ENCODE data around the gene RAD51B. TPM values are rescaled to one million over a fixed set of nuclear protein-coding genes. Genes with fewer than 3 reads are reported as not detected.

RAD51B gene
- total and polyA plus RNA-seq, 2 of the 13 experiments (the other 11 are each of a cell fraction or from before 2014, with no cell fraction given) = 7.0 to 9.5 TPM

- TF ChIP-seq PBX2 (CRISPR knock-in tag; IDR thresholded peaks at IDR 0.05) (no peak), ZNF709 (CRISPR knock-in tag; IDR thresholded peaks at IDR 0.05) (no peak), ZNF775 (CRISPR knock-in tag; IDR thresholded peaks at IDR 0.05; ENCODE audit: borderline replicate concordance) (no peak), ZNF580 (CRISPR knock-in tag; IDR thresholded peaks at IDR 0.05; ENCODE audit: borderline replicate concordance, low read depth) (peak; percentile 60; the same call in 1 of the 2 replicates), PRMT3 (CRISPR knock-in tag; IDR thresholded peaks at IDR 0.05; ENCODE audit: borderline replicate concordance, low read depth) (no peak), ZNF335 (CRISPR knock-in tag; IDR thresholded peaks at IDR 0.05) (0 out of 2 replicates have a peak, but pooled peaks have one; percentile 27), ZNF275 (CRISPR knock-in tag; IDR thresholded peaks at IDR 0.05; ENCODE audit: borderline replicate concordance) (no peak), MED13 (CRISPR knock-in tag; IDR thresholded peaks at IDR 0.05) (no peak), ZNF331 (CRISPR knock-in tag; IDR thresholded peaks at IDR 0.05) (peak; percentile 63; the same call in 1 of the 2 replicates), PRDM4 (CRISPR knock-in tag; IDR thresholded peaks at IDR 0.05; ENCODE audit: borderline replicate concordance) (no peak), ZNF646 (CRISPR knock-in tag; IDR thresholded peaks at IDR 0.05) (no peak), TP53 (CRISPR knock-in tag; conservative IDR thresholded peaks at IDR 0.05) (no peak), JDP2 (CRISPR knock-in tag; IDR thresholded peaks at IDR 0.05; ENCODE audit: borderline replicate concordance) (no peak), MTERF4 (CRISPR knock-in tag; IDR thresholded peaks at IDR 0.05) (no peak)
Observed at GRCh38 chr14:68607081-68607866, 787.7 kb downstream of the RAD51B start (continued).

Measured in HepG2 (cell line).